ACC112 (cell line): ENCODE data around the gene MCCD1.

Experiments used
- H2AFZ ChIP-seq: fragments of 200-600 bp; sonication (generic); one replicate; pipeline ENCODE4 v1.6.0; 2017; ENCODE audit warnings: antibody characterized with exemption, low read length; ENCODE audit not compliant: unreplicated experiment
- H3K27ac ChIP-seq: fragments of 200-600 bp; sonication (generic); 2 replicates; pipeline ENCODE4 v1.5.1; 2014; ENCODE audit warnings: low read depth, mild to moderate bottlenecking, antibody characterized with exemption, low read length, moderate library complexity
- H3K27me3 ChIP-seq: fragments of 200-600 bp; sonication (generic); 2 replicates; pipeline ENCODE4 v1.6.1; 2014; ENCODE audit warnings: mild to moderate bottlenecking, antibody characterized with exemption, low read length, moderate library complexity, mixed read lengths; ENCODE audit not compliant: insufficient read depth
- H3K36me3 ChIP-seq: fragments of 200-600 bp; sonication (generic); 2 replicates; pipeline ENCODE4 v1.6.1; 2016; ENCODE audit warnings: mild to moderate bottlenecking, antibody characterized with exemption, low read length, moderate library complexity, mixed read lengths; ENCODE audit not compliant: insufficient read depth
- H3K4me1 ChIP-seq: fragments of 200-600 bp; sonication (generic); one replicate; pipeline ENCODE4 v1.6.1; 2016; ENCODE audit warnings: low read length, mixed read lengths; ENCODE audit not compliant: insufficient read depth, unreplicated experiment, control insufficient read depth
- H3K4me3 ChIP-seq: fragments of 200-600 bp; sonication (generic); 2 replicates; pipeline ENCODE4 v1.5.1; 2014; ENCODE audit warnings: mild to moderate bottlenecking, low read depth, low read length
- H3K79me2 ChIP-seq: fragments of 200-600 bp; sonication (generic); one replicate; pipeline ENCODE4 v1.6.0; 2016; ENCODE audit warnings: low read length; ENCODE audit not compliant: control insufficient read depth, unreplicated experiment, insufficient read depth

The MCCD1 gene

GRCh38 chr6:31557443-31558317, 28.9 kb downstream of the MCCD1 start:
- no peak overlapping the region for H3K4me3 ChIP-seq
- no peaks in the 10 kb centered on the region for H3K27me3 ChIP-seq
- peaks cover 29% of the 10 kb centered on the region for H3K4me1 ChIP-seq
- no peaks in the 10 kb centered on the region; the same call in none of the 2 replicates for H3K36me3 ChIP-seq
- no peak overlapping the region for H3K27ac ChIP-seq
- peaks cover 4% of the 10 kb centered on the region for H3K79me2 ChIP-seq
- H2AFZ ChIP-seq: no peak overlapping the region

GRCh38 chr6:31558318-31558625, 29.5 kb downstream of the MCCD1 start:
- Histone ChIP-seq H3K79me2 (peaks cover 4% of the 10 kb centered on the region), H3K27me3 (no peaks in the 10 kb centered on the region), H3K27ac (no peak overlapping the region), H2AFZ (no peak overlapping the region), H3K36me3 (no peaks in the 10 kb centered on the region; the same call in none of the 2 replicates), H3K4me3 (no peak overlapping the region), H3K4me1 (peaks cover 35% of the 10 kb centered on the region)

GRCh38 chr6:31558631-31559500, 30.1 kb downstream of the MCCD1 start:
- peaks cover 4% of the 10 kb centered on the region for H3K79me2 ChIP-seq
- H3K4me3 ChIP-seq: no peak overlapping the region
- H3K27ac ChIP-seq: peak overlapping the region; percentile 87; the same call in 1 of the 2 replicates
- no peaks in the 10 kb centered on the region; the same call in none of the 2 replicates for H3K36me3 ChIP-seq
- H3K4me1 ChIP-seq: peaks cover 41% of the 10 kb centered on the region
- no peaks in the 10 kb centered on the region for H3K27me3 ChIP-seq
- no peak overlapping the region for H2AFZ ChIP-seq

GRCh38 chr6:31559606-31559957, 30.8 kb downstream of the MCCD1 start:
- Histone ChIP-seq H3K27me3 (no peaks in the 10 kb centered on the region), H3K27ac (peak overlapping the region; percentile 87), H3K4me3 (peak overlapping the region; percentile 19; the same call in 1 of the 2 replicates), H3K4me1 (peaks cover 41% of the 10 kb centered on the region), H3K79me2 (peaks cover 4% of the 10 kb centered on the region), H2AFZ (no peak overlapping the region), H3K36me3 (no peaks in the 10 kb centered on the region; the same call in 1 of the 2 replicates)

DNA sequence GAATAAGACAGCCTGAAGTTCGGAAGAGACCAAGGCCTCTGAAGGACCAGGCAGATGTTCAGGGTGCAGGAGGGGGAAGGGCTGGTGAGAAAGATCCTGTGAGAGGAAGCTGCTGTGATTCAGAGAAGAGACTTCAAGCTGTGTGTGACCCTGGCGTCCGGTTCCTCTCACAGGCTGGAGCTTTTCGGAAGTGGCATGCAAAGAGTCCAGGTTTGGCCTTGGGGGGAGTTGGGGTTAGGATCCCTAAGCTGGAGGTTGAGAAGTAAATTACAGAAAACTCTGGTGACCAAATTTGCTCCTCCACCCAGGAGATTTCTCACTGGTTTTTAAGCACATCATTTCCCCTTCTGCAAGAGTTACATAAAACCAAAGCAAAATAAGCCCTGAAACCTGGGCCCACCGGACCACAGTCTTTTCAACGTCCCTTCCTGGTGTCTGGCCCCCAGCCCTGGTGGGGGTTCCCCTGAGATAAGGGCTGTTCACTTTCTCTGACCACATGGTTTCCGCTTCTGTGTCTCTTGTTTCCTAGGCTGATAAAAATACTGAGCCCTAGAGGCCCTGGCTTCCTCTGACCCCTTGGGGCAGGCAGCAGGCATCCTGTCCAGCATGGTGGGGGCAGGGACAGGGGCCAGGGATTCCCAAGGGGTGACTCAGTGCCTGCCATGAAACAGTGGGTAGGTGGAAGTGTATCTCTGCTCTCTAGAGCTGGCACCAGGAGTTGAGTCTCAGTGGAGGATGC, 31.4 kb downstream of the MCCD1 start:
- Histone ChIP-seq H3K4me1 (peaks cover 41% of the 10 kb centered on the region), H3K79me2 (peaks cover 4% of the 10 kb centered on the region), H3K27ac (peak overlapping the region; percentile 87), H3K27me3 (no peaks in the 10 kb centered on the region), H2AFZ (no peak overlapping the region), H3K4me3 (peak overlapping the region; percentile 19; the same call in 1 of the 2 replicates), H3K36me3 (no peaks in the 10 kb centered on the region; the same call in 1 of the 2 replicates)

GRCh38 chr6:31560697-31561058, 31.9 kb downstream of the MCCD1 start:
- H3K36me3 ChIP-seq: no peaks in the 10 kb centered on the region; the same call in 1 of the 2 replicates
- no peak overlapping the region for H2AFZ ChIP-seq
- H3K27ac ChIP-seq: peak overlapping the region; percentile 87
- no peaks in the 10 kb centered on the region for H3K27me3 ChIP-seq
- peaks cover 41% of the 10 kb centered on the region for H3K4me1 ChIP-seq
- H3K79me2 ChIP-seq: peaks cover 4% of the 10 kb centered on the region
- 0 out of 2 replicates have a peak overlapping the region, but pooled peaks have one; percentile 1 for H3K4me3 ChIP-seq

DNA sequence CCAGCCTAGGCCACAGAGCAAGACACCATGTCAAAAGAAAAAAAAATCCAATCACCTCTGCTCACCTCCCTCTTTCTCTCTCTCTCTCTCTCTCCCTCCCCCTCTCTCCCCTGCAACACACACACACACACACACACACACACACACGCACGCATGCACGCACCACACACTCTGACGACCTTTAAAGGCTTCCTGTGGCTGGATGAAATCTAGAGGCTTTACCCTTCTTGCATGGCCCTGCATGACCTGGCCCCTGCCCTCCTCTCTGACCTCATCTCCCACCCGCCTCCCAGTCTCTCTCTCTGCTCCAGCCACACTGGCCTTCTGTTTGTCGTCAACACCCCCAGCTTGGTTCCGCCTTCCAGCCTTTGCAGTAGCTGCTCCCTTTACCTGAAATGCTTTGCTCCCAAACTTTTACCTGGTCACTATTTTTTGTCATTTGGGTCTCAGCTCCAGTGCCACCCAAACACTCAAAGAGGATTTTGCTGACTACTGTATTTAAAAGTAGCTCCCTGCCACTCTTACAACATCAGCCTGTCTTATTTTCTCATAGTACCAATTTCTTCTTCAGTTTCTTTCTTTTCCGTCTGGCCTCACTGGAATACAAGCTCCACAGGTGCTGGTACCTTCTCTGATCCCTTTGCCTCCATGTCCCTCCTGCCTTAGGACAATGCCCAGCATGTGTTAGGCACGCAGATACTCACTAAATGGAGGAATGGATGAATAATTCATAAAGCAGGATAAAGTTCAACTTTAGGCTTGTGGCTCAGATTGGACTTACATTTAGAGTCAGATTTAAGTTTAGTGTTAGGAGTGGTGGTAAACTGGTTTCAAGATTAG, 39.0 kb downstream of the MCCD1 start:
- no peak overlapping the region for H3K27ac ChIP-seq
- H3K27me3 ChIP-seq: no peaks in the 10 kb centered on the region
- no peaks in the 10 kb centered on the region for H3K79me2 ChIP-seq
- H3K4me3 ChIP-seq: no peak overlapping the region
- no peaks in the 10 kb centered on the region for H3K36me3 ChIP-seq
- no peak overlapping the region for H2AFZ ChIP-seq
- peaks cover 11% of the 10 kb centered on the region for H3K4me1 ChIP-seq

DNA sequence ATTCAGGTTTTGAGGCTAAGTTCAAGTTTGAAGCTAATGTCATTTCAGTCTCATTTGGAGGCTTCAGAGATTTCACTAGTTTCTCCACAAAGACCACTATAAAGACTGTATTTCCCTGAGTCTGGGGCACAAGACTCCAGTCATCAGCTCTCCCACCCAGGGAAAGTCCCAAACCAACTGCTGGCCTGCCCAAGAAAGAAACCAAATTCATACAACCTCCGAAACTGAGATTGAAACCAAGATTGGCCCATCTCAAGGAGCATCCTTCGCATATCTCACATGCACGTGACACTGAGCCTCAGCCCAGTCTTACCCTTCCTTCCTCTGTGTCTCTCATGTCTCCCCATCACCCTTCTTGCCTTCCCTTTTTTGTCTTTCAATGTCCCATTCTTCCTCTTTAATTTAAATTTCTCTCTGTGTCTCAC, 39.8 kb downstream of the MCCD1 start:
- no peak overlapping the region for H2AFZ ChIP-seq
- no peaks in the 10 kb centered on the region for H3K36me3 ChIP-seq
- H3K4me1 ChIP-seq: peaks cover 3% of the 10 kb centered on the region
- no peaks in the 10 kb centered on the region for H3K27me3 ChIP-seq
- H3K4me3 ChIP-seq: no peak overlapping the region
- no peak overlapping the region for H3K27ac ChIP-seq
- no peaks in the 10 kb centered on the region for H3K79me2 ChIP-seq

DNA sequence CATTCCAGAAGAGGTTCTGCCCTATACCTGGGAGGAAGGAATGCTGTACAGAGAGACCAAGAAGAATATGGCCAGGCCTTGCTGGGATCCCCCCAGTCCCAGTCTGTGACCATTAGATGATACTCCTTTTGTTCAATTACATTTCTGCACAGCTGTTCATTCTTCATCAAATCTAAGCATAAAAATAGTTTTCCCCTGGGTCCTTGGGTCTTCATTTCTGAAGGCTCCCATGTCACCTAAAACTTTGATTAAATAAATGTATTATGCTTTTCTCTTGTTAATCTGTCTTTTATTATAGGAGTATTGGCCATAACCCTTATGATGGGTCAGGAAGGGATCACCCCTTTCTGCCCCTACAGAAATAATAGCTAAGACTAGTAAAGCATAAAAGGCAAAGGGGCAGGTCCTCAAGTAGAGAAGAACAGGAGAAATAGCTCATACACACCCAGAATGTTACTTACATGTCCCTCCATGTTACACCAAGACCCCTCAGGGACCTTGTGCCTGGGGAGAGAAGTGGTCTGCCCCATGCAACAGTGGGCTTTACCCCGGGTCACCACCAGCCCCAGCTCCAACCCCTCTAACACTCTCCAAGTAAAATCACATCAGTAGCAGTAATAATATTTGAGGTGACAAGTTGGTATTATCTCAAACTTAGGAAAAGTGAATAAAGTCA, 41.2 kb downstream of the MCCD1 start:
- Histone ChIP-seq H3K36me3 (no peaks in the 10 kb centered on the region), H3K27ac (no peak overlapping the region), H3K4me3 (no peak overlapping the region), H2AFZ (no peak overlapping the region), H3K27me3 (peaks cover 6% of the 10 kb centered on the region; the same call in 1 of the 2 replicates), H3K4me1 (no peaks in the 10 kb centered on the region), H3K79me2 (no peaks in the 10 kb centered on the region)
